Stimulated activated CD4-positive, alpha-beta T cell treated with anti-CD3 and anti-CD28 coated beads, Interleukin-15, amount 100 ng/mL, for 48 hours (primary cell): Measurements from ENCODE around the gene NKX6-1.

Experiments
- DNase-seq, 2 donors: peaks; one replicate each; pipeline ENCODE4 v3.0.0-alpha.2; 2020; ENCODE audit warnings: low read depth in 2 of 2

The NKX6-1 gene

DNA sequence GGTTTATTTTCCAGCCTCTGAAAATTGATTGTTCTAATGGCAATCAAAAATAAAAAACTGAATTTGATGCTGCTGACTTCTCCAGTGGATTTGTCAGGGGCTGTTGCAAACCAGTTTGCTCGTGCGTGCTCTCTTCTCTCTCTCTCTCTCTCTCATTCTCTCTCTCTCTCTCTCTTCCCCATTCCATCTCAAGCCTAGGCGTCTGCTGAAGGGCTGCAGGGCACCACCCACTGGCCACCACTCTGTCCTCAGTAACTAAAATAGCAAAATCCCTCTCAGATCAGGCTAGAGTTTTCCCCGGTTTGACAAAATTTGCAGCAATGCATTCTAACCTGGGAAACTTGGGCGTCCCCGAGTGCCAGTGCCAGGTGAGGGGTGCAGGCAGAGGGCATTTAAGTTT, 19.4 kb downstream of the NKX6-1 start:
- DNase-seq: no peak

DNA sequence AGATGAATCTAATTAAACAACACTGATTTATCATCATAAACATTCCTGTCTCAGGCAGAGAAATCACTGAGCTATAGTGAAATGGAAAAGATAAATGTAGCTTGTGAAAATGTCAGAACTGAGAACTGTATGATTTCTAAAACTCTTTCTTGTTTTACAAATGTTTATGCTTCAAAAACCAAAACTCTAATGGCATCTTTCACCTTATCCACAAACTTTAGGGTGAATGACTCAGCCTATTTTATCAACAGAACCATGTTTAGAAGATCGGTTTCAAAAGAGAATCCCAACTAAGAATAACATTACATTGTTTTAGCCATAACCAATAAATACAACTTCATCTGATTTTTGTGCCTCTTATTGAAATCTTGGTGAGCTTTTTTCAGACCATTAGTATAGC, 21.4 kb downstream of the NKX6-1 start:
- no peak for DNase-seq

DNA sequence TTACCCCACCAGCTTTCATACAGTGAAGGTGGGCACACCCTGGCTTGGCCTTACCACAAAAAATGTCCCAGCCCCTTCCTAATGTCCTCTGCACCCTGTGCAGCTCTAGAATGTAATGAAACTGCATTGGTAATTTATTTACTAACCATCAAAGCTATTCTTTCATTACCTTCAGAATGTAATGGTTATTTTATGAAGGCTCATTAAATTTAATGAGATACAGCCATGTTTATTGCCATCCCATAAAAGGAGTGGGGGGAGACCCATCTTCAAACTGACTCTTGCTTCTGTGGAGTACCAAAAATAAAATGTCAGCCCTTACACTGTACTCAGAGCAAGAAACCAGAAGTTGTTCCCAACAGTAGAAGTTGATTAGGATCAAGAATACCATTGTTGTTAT, 25.0 kb downstream of the NKX6-1 start:
- no peak for DNase-seq

DNA sequence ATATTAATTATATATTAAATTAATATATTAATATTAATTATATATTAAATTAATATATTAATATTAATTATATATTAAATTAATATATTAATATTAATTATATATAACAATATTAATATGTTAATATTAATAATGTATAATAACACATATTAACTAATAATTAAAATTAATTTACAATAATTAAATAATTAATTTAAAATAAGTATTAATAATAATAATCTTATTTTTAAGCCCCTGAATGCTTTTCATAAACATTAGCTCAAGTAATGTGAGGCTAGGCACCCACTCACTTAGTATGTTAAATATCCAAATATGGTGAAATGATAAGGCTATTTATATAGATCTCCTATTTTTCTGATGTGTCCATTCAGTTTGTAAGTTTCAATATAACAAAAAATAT, 26.9 kb downstream of the NKX6-1 start:
- no peak for DNase-seq

DNA sequence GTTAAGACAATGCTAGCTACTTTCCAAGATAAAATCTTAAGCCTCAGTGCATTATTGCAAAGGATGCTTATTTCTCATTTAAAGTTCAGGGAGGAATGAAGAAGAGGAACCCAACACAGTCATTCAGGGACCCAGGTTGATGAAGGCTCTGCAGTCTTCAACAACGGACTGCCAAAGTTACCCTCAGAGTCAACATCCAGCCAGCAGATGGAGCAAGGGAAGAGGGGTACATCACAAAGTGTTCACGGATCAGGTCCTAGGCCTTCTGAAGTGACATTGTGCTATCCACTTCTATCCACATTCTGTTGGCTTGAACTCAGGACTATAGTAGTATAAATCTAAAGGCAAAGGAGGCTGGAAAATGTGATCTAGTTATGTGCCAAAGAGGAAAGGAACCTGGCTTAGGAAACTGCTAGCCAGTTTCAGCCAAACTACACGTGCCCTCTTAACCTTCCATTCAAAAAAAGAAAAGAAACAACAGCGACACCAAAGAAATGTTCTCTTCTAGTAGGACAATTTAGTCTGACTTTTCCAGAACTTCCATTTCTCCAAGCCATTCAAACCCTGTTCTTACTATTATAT, 28.8 kb downstream of the NKX6-1 start:
- no peak for DNase-seq

DNA sequence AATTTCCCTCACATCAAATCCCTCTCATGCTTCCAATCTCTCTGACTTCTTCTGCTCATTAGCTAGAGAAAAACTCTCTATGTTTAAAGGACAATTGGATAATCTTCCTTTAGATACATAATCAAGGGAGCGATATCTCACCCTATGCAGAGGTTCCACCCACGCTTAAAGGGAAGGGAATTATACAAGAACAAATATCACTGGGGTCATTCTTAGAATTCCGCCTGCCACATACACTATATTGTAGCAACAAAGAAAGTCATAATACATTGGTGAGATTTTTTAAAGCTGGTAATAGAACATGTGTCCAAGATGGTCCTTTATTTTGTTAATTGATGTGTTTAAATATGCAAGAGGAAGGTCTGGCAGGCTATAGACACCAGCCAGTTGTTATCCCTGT, 31.5 kb downstream of the NKX6-1 start:
- DNase-seq: no peak

DNA sequence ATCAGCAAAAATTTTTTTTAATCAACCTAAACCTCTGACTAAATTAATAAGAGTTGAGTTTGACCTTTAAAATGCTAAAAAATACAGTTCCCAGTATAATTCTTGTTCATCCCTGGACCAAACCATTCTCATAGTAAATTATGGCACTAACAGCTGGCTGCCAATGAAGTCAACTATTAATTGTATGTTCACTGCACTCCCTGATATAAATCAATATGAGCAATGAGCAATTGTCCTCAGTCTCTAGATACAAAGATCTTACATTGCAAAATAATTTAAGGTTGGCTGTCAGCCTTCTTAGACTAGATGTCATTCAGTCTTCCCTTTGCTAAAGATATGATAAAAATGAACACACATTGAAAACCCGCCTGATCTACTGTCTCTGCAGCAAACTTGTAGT, 39.3 kb downstream of the NKX6-1 start:
- DNase-seq: no peak

DNA sequence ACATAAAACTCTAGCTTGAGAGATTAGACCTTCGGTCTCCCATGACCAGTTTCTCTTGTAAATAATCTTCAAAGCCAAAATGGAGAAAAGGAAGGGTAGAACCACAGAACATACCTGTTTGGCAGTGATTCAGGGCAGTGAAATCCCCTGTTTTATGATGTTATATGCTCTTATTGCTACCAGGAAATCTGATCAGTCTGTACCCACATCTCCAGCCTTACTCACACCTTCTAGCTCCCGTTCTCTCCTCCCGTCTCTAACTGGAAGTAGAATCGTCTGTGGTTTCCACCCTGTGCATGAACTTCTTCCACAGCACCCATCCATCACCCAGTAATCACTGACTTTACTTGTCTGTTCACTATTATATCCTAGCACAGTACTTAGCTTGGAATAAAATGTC, 42.9 kb downstream of the NKX6-1 start:
- DNase-seq: no peak

DNA sequence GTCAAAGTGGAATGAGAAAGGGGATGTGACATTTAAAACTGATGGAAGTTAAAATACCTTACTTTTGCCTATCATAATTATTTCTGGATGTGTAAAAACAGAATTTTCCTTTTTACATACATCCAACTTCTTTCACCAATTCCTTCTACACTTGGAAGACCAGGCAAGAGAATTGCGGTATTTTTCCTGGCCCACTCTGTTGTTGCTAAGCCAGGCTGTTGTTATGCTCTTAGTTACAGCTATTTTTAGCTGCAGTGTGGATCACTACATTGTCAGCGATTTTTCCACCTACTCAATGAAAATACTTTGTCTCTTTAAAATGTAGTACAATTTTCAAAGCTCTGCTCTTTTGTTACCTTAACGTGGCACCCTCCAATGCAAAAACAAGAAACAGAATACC, 43.4 kb downstream of the NKX6-1 start:
- DNase-seq: no peak

DNA sequence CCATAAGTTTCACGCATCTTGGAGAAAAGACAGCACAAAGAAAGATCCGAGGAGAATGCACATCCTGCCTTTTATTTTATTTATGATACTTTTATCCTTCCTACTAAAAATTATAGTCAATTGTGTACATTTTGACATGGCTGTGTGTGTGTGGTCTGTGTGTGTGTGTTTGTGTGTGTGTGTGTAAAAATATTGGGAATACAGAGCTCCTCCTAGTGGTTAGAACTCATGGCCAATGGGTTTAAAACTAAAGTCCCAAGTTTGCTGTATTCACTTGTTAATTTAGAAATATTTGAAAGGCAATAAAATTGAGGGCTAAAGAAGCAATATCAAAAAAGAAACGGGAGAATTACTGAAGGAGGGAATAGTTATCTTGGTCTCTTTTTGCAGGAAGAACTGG, 47.5 kb downstream of the NKX6-1 start:
- no peak for DNase-seq

DNA sequence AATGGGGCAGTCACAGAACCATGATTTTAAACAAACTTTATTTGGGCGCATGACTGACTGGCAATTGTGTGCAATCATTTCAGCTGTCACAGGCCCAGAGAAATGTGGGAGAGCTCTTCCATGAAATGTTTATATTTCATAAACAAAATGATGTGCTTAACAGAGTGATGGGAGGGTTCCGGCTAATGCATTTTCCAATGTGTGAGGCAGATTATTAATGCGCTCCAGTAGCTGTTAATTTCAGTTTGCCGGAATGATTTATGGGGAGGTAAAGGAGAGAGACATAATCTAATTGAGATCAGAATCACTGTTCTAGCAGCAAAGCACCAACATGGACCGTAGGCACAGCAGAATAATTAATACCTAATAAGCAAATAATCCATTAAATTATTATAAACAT, 55.6 kb downstream of the NKX6-1 start:
- DNase-seq: no peak

DNA sequence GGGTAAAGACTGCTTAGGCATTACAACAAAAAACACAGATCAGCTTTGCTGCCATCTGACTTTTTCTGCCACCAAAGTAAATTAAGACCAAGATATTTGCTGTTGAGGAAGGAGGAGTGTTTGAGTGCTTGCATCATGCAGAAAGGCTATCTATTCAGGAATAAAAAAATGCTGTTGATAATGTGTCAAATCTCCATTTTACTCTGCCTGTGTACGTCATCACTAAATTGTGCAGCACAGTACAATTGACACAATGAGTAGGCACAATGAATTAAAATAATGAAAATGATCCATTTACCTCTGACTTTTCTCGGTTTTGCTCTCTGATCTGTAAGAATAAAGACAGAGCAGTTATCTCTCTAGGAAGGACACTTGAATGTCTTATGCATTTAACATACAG, 56.3 kb downstream of the NKX6-1 start:
- no peak for DNase-seq
